ENCODE results near the gene EML2.

EML2 gene

GRCh38 chr19:45577111-45577905 is 61.9 kb downstream of the EML2 start:
- no peak overlapping the region for H3K4me3 ChIP-seq (ENCODE audit: low read depth, low read length)
- peaks cover 0 to 6% of the 10 kb centered on the region in 2 experiments; a peak in 1 of 3 replicates for H3K36me3 ChIP-seq (ENCODE audit: control insufficient read depth in 2 of 2, insufficient read depth in 1 of 2, low read length in 2 of 2)
- ChIA-PET POLR2A (interaction anchor here (0.8 kb wide), 1 partner anchor 53 kb away, joined by 3 read pairs; no protein-coding TSS in a partner anchor), CTCF (interaction anchor here (0.5 to 1.4 kb wide), 3 partner anchors 19 to 68 kb away, joined by 3 to 7 read pairs (median 4); no protein-coding TSS in a partner anchor)
- no peak overlapping the region for H3K27ac ChIP-seq (ENCODE audit: extremely low read depth, low read depth, low read length)
- H3K9me3 ChIP-seq (ENCODE audit: control insufficient read depth, insufficient read depth, low read depth, low read length): no peaks in the 10 kb centered on the region
- TF ChIP-seq IKZF3 (tag by site-specific recombination; IDR thresholded peaks at IDR 0.05) (no peak), BCL6B (tag by site-specific recombination; IDR thresholded peaks at IDR 0.05) (no peak), ZSCAN30 (tag by site-specific recombination; IDR thresholded peaks at IDR 0.05) (no peak), WT1 (tag by site-specific recombination; IDR thresholded peaks at IDR 0.05) (no peak), ZNF354C (tag by site-specific recombination; IDR thresholded peaks at IDR 0.05; ENCODE audit: borderline replicate concordance, low read depth) (no peak), KLF1 (tag by site-specific recombination; IDR thresholded peaks at IDR 0.05) (no peak), PRDM1 (tag by site-specific recombination; IDR thresholded peaks at IDR 0.05) (no peak), ZNF707 (tag by site-specific recombination; IDR thresholded peaks at IDR 0.05) (no peak), ZNF18 (tag by site-specific recombination; IDR thresholded peaks at IDR 0.05) (no peak), ZNF155 (tag by site-specific recombination; IDR thresholded peaks at IDR 0.05) (no peak), ZFP41 (tag by site-specific recombination; IDR thresholded peaks at IDR 0.05; ENCODE audit: borderline replicate concordance) (no peak)
- H3K4me1 ChIP-seq (ENCODE audit: control insufficient read depth, insufficient read depth, low read length): peaks cover 4% of the 10 kb centered on the region

GRCh38 chr19:45576682-45577081 is 62.5 kb downstream of the EML2 start:
- CTCF ChIA-PET: interaction anchor here (0.5 to 1.4 kb wide), 4 partner anchors 19 to 308 kb away, joined by 3 to 7 read pairs (median 4); no protein-coding TSS in a partner anchor
- Histone ChIP-seq H3K4me3 (ENCODE audit: low read depth, low read length) (no peak overlapping the region), H3K4me1 (ENCODE audit: control insufficient read depth, insufficient read depth, low read length) (peaks cover 4% of the 10 kb centered on the region), H3K36me3 (ENCODE audit: control insufficient read depth in 2 of 2, insufficient read depth in 1 of 2, low read length in 2 of 2) (peaks cover 0 to under 1% of the 10 kb centered on the region in 2 experiments; a peak in 1 of 3 replicates), H3K9me3 (ENCODE audit: control insufficient read depth, insufficient read depth, low read depth, low read length) (no peaks in the 10 kb centered on the region), H3K27ac (ENCODE audit: extremely low read depth, low read depth, low read length) (no peak overlapping the region)
- TF ChIP-seq SCRT2 (tag by site-specific recombination; IDR thresholded peaks at IDR 0.05) (peak; percentile 91), SCRT1 (tag by site-specific recombination; IDR thresholded peaks at IDR 0.05; ENCODE audit: borderline replicate concordance) (peak; percentile 89), ZIC2 (tag by site-specific recombination; IDR thresholded peaks at IDR 0.05) (no peak), ZNF335 (tag by site-specific recombination; conservative IDR thresholded peaks at IDR 0.05) (no peak)
- POLR2A ChIA-PET: interaction anchor here (0.8 kb wide), 1 partner anchor 54 kb away, joined by 3 read pairs; no protein-coding TSS in a partner anchor

- POLR2A ChIA-PET: no interaction called here
- Histone ChIP-seq H3K4me3 (ENCODE audit: low read depth, low read length) (no peak overlapping the region), H3K36me3 (ENCODE audit: control insufficient read depth in 2 of 2, insufficient read depth in 1 of 2, low read length in 2 of 2) (no peaks in the 10 kb centered on the region; a peak in 1 of 3 replicates), H3K27ac (ENCODE audit: extremely low read depth, low read depth, low read length) (peak overlapping the region; percentile 41; the same call in 1 of the 2 replicates), H3K4me1 (ENCODE audit: control insufficient read depth, insufficient read depth, low read length) (peaks cover 4% of the 10 kb centered on the region), H3K9me3 (ENCODE audit: control insufficient read depth, insufficient read depth, low read depth, low read length) (no peaks in the 10 kb centered on the region)
- CTCF ChIA-PET: interaction anchor here (0.8 to 1.7 kb wide), 4 partner anchors 17 to 105 kb away, joined by 3 to 7 read pairs (median 6); no protein-coding TSS in a partner anchor
- TF ChIP-seq ZNF621 (tag by site-specific recombination; IDR thresholded peaks at IDR 0.05) (no peak), ZBTB10 (tag by site-specific recombination; IDR thresholded peaks at IDR 0.05) (no peak), ZBTB26 (tag by site-specific recombination; optimal IDR thresholded peaks at IDR 0.05) (no peak), SP3 (tag by site-specific recombination; IDR thresholded peaks at IDR 0.05) (no peak), SCRT1 (tag by site-specific recombination; IDR thresholded peaks at IDR 0.05; ENCODE audit: borderline replicate concordance) (no peak), ZNF324 (tag by site-specific recombination; IDR thresholded peaks at IDR 0.05) (no peak), TCF7L2 (IDR thresholded peaks at IDR 0.05; ENCODE audit: borderline replicate concordance, low read depth, low read length) (no peak), ZNF571 (tag by site-specific recombination; IDR thresholded peaks at IDR 0.05) (no peak), ZBTB6 (tag by site-specific recombination; IDR thresholded peaks at IDR 0.05) (no peak)
Measured at GRCh38 chr19:45575216-45575615, 64.0 kb downstream of the EML2 start.
